Lower lobe of right lung (tissue), 2 donors: ENCODE data around the gene SERGEF. TPM values are rescaled to one million over a fixed set of nuclear protein-coding genes. Genes with fewer than 3 reads are reported as not detected.

Experiments
- ATAC-seq, 2 donors: fragments of 200-7000 bp; cut with Tn5 transposase; one replicate each; pipeline ENCODE4 v1.9.1; 2020 to 2022; ENCODE audit warnings: mild to moderate bottlenecking in 2 of 2, moderate library complexity in 2 of 2
- DNase-seq: peaks from one replicate; pipeline ENCODE4 v3.0.0-alpha.2; 2020
- H3K27ac ChIP-seq: fragments of 200-600 bp; one replicate; pipeline ENCODE4 v1.8.0; 2022
- H3K27me3 ChIP-seq: fragments of 200-600 bp; one replicate; pipeline ENCODE4 v1.8.0; 2022; ENCODE audit warnings: low read depth
- H3K36me3 ChIP-seq: fragments of 200-600 bp; one replicate; pipeline ENCODE4 v1.8.0; 2022; ENCODE audit warnings: mild to moderate bottlenecking
- H3K4me1 ChIP-seq: fragments of 200-600 bp; one replicate; pipeline ENCODE4 v1.8.0; 2022
- H3K4me3 ChIP-seq: fragments of 200-600 bp; one replicate; pipeline ENCODE4 v1.8.0; 2022; ENCODE audit warnings: mild to moderate bottlenecking
- H3K9me3 ChIP-seq: fragments of 200-600 bp; one replicate; pipeline ENCODE4 v1.8.0; 2022
- CTCF ChIP-seq: fragments of 200-600 bp; IDR thresholded peaks from one replicate; pipeline ENCODE4 v1.8.0; 2022; ENCODE audit warnings: antibody characterized with exemption, mild to moderate bottlenecking
- intact Hi-C: fragments of 100-400 bp; cut with DNase I; formaldehyde crosslinking; loops from one replicate; pipeline ENCODE4 v1.11.0; 2022
- total RNA-seq: library from RNA; stranded (reverse); fragmentation: NEBNext Ultra II Directional; extraction: Animal tissue kit (Norgen Biotek cat#: 25700); gene quantifications from one replicate; pipeline ENCODE4 v1.2.1, GENCODE V29; 2021
- donor health status: DM: no; HTN: yes; CAD: no; lungs with severe emphysema.

The SERGEF gene
- total RNA-seq, 1 donor from 2014 or later, result 28.4 TPM

- intact Hi-C loops, result no loop called here
- Histone ChIP-seq H3K4me1 (no peaks in the 10 kb centered on the region), H3K4me3 (no peak overlapping the region), H3K36me3 (no peaks in the 10 kb centered on the region), H3K9me3 (no peaks in the 10 kb centered on the region), H3K27me3 (no peaks in the 10 kb centered on the region), H3K27ac (no peak overlapping the region)
- TF ChIP-seq CTCF, result no peak
- no peak for ATAC-seq
- DNase-seq, result no peak
Measured at GRCh38 chr11:17774232-17775034, 238.4 kb downstream of the SERGEF start.

GRCh38 chr11:17773674-17774073, 239.2 kb downstream of the SERGEF start:
- TF ChIP-seq CTCF, result no peak
- intact Hi-C loops, result no loop called here
- H3K27ac ChIP-seq, result no peak overlapping the region
- H3K4me1 ChIP-seq, result no peaks in the 10 kb centered on the region
- no peaks in the 10 kb centered on the region for H3K27me3 ChIP-seq
- no peak for ATAC-seq
- H3K9me3 ChIP-seq, result no peaks in the 10 kb centered on the region
- no peaks in the 10 kb centered on the region for H3K36me3 ChIP-seq
- DNase-seq, result no peak
- no peak overlapping the region for H3K4me3 ChIP-seq

GRCh38 chr11:17772704-17773600, 239.9 kb downstream of the SERGEF start:
- intact Hi-C loops, result no loop called here
- no peaks in the 10 kb centered on the region for H3K4me1 ChIP-seq
- H3K27me3 ChIP-seq, result no peaks in the 10 kb centered on the region
- TF ChIP-seq CTCF, result no peak
- no peak for DNase-seq
- H3K4me3 ChIP-seq, result no peak overlapping the region
- H3K36me3 ChIP-seq, result no peaks in the 10 kb centered on the region
- no peak for ATAC-seq
- H3K9me3 ChIP-seq, result no peaks in the 10 kb centered on the region
- no peak overlapping the region for H3K27ac ChIP-seq

- intact Hi-C loops, result no loop called here
- Histone ChIP-seq H3K27me3 (no peaks in the 10 kb centered on the region), H3K9me3 (no peaks in the 10 kb centered on the region), H3K4me3 (no peak overlapping the region), H3K27ac (no peak overlapping the region), H3K36me3 (no peaks in the 10 kb centered on the region), H3K4me1 (no peaks in the 10 kb centered on the region)
- TF ChIP-seq CTCF, result no peak
- ATAC-seq (no peak), DNase-seq (no peak)
Measured at GRCh38 chr11:17771841-17772401, 240.9 kb downstream of the SERGEF start.

- Histone ChIP-seq H3K27me3 (no peaks in the 10 kb centered on the region), H3K4me1 (no peaks in the 10 kb centered on the region), H3K36me3 (no peaks in the 10 kb centered on the region), H3K27ac (no peak overlapping the region), H3K4me3 (no peak overlapping the region), H3K9me3 (no peaks in the 10 kb centered on the region)
- intact Hi-C loops, result no loop called here
- DNase-seq (no peak), ATAC-seq (no peak)
- no peak for TF ChIP-seq CTCF
Measured at GRCh38 chr11:17771415-17771814, 241.4 kb downstream of the SERGEF start.
